Stimulated activated CD8-positive, alpha-beta memory T cell treated with anti-CD3 and anti-CD28 coated beads, Interleukin-12 subunit alpha, Interleukin-12 subunit beta, amount 100 ng/mL, for 1 hour (primary cell): ENCODE data around the gene GRAMD2A.
A peak's percentile ranks its signal among the peaks of the same experiment; 100 is the strongest.

Experiments used
- DNase-seq: peaks from one replicate; pipeline ENCODE4 v3.0.0-alpha.2; 2020; ENCODE audit warnings: low read depth

Gene GRAMD2A

DNA sequence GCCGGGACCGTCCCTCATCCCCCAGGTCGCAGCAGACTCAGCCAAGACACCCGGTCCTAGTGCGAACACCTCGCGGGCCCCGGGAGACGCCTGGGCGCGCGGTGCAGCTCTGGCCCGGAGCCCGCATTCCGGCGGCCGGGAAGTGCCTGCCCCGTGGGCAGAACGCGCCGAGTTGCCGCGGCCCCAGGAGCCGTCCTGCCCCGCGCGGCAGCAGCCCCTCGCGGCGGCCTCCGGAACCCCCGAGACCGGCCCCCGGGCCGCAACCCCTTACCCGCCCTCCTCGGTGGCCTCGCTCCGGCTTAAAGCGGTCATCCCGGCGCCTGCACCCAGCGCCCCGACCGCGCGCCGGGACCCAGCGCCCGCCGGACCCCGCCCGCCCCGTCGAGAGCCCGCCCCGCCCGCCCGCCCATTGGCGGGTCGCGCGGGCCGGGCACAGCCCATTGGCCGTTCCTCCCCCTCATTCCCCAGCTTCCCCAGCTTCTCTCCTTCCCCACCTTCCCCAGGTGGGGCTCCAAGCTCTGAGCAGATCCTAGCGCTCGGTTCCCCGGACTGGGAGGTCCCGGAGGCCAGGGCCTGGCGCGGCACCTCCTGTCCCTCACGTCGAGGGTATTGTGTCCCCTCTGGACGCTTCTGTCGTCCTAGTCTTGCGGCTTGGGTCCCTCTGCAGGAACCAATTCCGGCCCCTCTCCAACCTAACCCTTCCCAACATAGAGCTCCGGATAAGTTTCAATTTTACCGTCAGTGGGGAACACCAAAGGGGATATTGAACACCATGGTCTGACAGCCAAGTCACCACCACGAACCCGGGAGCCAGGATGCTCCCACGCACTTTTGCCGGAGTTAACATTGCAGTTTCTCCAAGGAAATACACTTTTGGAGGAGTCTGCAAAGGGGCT lies at the start of gene GRAMD2A:
TSS of gene GRAMD2A (minus strand) at position 328 of the 896 bp plus-strand sequence.
- no peak for DNase-seq

- no peak for DNase-seq
These were observed 45.3 kb upstream of the GRAMD2A start for GRCh38 chr15:72242775-72243370.

GRCh38 chr15:72239652-72240051 lies 42.1 kb upstream of the GRAMD2A start:
- DNase-seq, result no peak

- DNase-seq, result no peak
These were observed 41.0 kb upstream of the GRAMD2A start for GRCh38 chr15:72238586-72238985.

DNA sequence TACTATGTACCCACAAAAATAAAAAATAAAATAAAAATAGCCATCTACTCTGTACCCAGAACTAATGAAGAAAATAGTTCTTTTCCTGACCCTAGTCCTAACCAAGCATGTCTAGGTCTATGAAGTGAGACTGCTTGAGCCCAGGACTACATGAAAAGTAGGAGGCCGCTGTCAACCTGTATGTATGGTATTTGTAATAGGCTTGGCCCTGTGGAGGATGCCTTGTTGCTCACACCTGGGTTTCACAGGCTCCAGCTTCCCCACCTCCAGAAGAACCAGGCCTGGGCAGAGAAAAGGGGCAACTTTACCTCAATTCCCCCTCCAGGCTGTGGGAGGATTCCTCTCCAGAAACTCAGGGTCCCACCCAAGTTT lies 40.3 kb upstream of the GRAMD2A start:
- DNase-seq, result no peak

GRCh38 chr15:72237029-72237852 lies 39.7 kb upstream of the GRAMD2A start:
- no peak for DNase-seq

DNA sequence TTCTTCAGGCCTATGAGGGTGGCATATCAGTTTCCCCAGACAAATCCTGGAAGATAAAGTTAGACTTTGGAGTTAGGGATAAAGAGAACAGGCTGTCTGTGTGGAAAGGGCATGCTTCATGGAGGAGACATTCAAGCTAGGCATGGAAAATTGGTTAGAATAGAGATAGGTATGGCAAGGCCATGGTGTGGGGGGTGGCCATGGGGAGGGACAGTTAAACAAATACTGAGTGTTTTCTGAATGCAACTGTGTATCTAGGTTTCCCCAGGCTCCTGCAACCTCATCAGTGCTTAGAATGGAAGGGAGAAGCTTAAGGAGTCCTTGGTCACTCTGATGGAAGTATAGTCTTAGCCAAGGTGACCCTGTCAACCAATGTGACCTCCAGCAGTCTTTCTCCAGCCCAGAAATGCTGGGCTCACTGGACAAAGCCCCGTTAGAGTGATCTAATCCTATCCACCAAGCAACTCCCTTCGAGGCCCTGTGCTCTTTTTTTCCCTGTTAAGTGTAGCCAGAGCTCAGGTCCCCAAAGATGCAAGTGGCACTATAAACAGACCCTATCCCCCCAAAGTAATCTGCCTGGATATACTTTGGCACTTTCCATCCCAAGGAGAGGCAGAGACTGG lies 38.9 kb upstream of the GRAMD2A start:
- no peak for DNase-seq

- DNase-seq, result no peak
These were observed 37.7 kb upstream of the GRAMD2A start for GRCh38 chr15:72235298-72235697.

- no peak for DNase-seq
These were observed 36.2 kb upstream of the GRAMD2A start for GRCh38 chr15:72233769-72234168.

GRCh38 chr15:72231833-72232478 lies 34.4 kb upstream of the GRAMD2A start:
- peak; percentile 33 for DNase-seq

- DNase-seq, result peak; percentile 87
These were observed 33.7 kb upstream of the GRAMD2A start, which contains the start of gene PKM for GRCh38 chr15:72231066-72231832. Gene PKM (minus strand): TSS chr15:72231190. CDS start chr15:72219097, 12,093 bp downstream.

DNA sequence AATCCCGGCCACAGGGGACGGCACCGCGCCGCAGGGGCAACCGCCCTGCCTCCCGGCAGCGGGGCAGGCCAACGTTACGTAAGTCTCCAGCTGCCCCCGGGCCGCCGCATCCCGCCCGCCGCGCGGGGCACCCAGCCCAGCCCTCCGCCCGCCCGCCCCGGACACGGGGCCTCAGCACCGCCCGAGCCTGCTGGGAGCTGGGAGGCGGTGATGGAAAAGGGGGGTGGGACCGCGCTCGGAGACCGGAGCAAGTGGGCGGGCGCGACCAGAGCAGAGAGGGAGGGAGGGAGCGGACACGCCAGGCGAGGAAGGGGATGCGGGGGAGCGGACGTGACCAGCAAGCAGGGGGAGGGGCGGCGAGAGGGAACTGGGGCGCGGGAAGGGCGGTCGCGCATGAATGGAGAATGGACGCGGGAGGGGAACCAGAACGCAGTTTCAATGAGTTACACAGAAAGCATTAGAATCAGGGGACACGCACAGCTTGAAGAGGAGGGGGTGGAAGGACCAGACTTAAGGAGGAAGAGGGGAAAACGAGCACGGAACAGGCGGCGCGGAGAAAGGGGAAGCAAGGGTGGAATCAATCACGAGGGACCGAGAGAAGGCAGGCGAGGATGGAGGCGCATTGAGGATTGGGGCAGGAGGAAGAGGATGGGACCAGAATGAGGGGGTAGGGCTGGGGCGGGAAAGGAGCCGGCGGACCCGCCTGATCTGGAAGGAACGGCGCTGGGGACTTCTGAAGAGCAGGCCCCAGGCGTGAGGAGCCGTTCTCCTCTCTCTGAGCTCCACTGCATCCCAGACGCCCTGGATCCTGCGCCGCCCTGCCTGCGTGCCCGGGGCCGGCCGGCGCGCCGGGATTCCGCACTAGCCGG lies 32.8 kb upstream of the GRAMD2A start:
- peak; percentile 56 for DNase-seq

DNA sequence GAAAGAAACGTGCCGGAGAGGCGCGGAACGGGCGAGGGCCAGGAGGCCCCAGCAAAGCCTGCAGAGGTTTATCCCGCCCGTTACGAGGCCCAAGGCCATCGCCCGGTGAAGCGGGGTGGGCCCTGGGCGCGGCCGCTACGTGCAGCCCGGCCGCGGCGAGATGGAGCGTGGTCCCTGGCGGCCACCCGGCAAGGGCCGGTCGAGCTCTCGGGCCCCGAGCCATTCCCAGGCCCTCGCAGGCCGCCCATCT lies 32.3 kb upstream of the GRAMD2A start:
- DNase-seq, result no peak

GRCh38 chr15:72229076-72229946 lies 31.7 kb upstream of the GRAMD2A start:
- DNase-seq, result no peak

- DNase-seq, result no peak
These were observed 30.1 kb upstream of the GRAMD2A start for GRCh38 chr15:72227720-72228119.

GRCh38 chr15:72227192-72227586 lies 29.6 kb upstream of the GRAMD2A start:
- no peak for DNase-seq

DNA sequence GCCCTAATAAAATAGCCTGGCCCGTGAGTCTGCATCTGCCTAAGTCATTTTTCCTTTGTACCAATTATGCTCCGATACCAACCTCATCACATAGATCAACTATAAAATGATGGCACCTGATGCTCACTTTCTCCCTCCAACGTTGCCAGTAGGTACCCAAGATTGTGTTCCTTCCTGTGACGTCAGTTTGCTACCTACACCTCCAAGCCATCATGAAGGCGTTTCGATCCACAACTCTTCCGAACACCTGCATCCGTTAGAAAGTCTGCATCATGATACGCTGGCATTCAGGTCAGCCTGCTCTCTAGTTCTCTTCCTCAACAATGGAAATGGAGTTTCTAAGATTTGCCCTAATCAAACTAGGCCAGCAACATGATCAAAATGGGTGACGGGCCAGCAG lies 25.7 kb upstream of the GRAMD2A start:
- DNase-seq, result no peak

GRCh38 chr15:72222393-72222792 lies 24.8 kb upstream of the GRAMD2A start:
- no peak for DNase-seq

DNA sequence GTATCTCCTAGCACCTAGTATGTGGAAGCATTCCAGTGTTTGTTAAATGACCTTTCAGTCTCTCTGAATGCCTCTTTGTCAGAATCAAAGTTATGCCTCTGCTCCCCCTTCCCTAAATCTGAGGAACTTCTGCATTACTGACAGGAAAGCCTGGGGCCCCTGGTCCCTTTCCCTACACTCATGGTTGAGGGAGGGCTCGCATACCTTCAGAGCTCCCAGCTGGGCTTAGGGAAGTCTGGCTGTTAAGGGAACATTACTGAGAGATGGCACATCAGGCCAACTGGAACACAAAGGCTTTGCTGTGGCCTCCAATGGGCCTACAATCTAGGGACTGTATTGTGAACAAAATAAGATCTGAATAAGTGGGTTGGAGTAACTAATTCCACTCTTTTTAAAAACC lies 23.1 kb upstream of the GRAMD2A start:
- no peak for DNase-seq
